ENCODE data around the gene SLC8B1. TPM values are rescaled to one million over a fixed set of nuclear protein-coding genes. Genes with fewer than 3 reads are reported as not detected.

Gene SLC8B1
- total and polyA plus RNA-seq, 9 of the 15 experiments (the other 6 are each of a cell fraction or from before 2014, with no cell fraction given) = 0.86 to 34.1 (median 18.5) TPM

DNA sequence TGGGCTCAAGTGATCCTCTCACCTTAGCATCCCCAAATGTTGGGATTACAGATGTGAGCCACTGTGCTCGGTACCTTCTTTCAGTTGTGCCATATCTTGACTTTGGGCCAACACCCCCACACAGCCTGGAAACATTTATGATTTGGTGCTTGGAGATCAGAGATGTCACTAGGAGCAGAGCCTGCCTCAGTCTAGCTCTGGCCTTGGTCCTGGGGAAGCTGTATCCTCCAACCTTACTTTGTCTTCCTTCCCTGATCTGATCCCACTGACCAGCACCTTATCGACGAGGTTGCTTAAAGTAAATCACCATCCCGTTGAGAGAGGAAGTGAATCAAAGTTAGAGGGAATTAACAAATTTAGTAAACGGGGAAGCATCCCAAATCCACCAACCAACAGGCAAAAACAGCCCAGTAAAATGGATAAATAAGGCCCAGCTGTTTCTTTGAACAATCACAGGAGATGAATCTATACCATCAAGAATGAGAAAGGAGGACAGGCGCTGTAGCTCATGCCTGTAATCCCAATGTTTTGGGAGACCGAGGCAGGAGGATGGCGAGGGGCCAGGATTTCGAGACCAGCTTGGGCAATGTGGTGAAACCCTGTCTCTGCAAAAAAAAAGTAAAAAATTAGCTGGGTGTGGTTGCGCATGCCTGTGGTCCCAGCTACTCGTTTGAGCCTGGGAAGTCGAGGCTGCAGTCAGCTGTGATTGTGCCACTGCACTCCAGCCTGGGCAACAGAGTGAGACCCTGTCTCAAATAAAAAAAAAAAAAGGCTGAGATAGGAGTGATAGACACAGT lies 26.9 kb upstream of the SLC8B1 start:
- H3K27me3 ChIP-seq (ENCODE audit: control insufficient read depth in 2 of 2, insufficient read depth in 2 of 2, low read length in 2 of 2) = no peaks in the 10 kb centered on the region
- POLR2A ChIA-PET = interaction anchor here (0.7 kb wide), 1 partner anchor 18 kb away, joined by 3 read pairs; no protein-coding TSS in a partner anchor
- WGBS (ENCODE audit: insufficient coverage, low coverage, missing lambda C conversion rate) = 75% methylated on average over 12 of the region's 12 CpGs

More for the DNA sequence above, 26.9 kb upstream of the SLC8B1 start:
- Histone ChIP-seq H3K27ac (ENCODE audit: extremely low read depth, low read depth, low read length) (no peak overlapping the region), H3K9ac (ENCODE audit: insufficient read depth in 1 of 2, low read depth in 2 of 2, low read length in 2 of 2) (peak overlapping the region in 1 of 2 experiments; percentile 53; a peak in 1 of 4 replicates), H3K36me3 (ENCODE audit: control insufficient read depth, insufficient read depth, low read length) (peaks cover 30% of the 10 kb centered on the region; the same call in 2 of the 3 replicates), H3K4me1 (replicated peaks in 1 of 2; ENCODE audit: control insufficient read depth in 2 of 2, insufficient read depth in 2 of 2, low read length in 2 of 2) (peaks cover 21 to 35% of the 10 kb centered on the region in 2 experiments), H3K79me2 (ENCODE audit: control insufficient read depth, insufficient read depth, low read length) (peaks cover 27% of the 10 kb centered on the region), H2AFZ (ENCODE audit: low read depth, low read length) (no peak overlapping the region), H3K4me2 (ENCODE audit: insufficient read depth, low read length) (no peak overlapping the region), H3K4me3 (no peak overlapping the region), H3K9me1 (ENCODE audit: control insufficient read depth, insufficient read depth, low read length) (no peaks in the 10 kb centered on the region), H3K9me3 (replicated peaks; ENCODE audit: control insufficient read depth, insufficient read depth, low read depth, low read length) (no peaks in the 10 kb centered on the region), H4K20me1 (replicated peaks; ENCODE audit: control insufficient read depth, insufficient read depth, low read length) (peaks cover 11% of the 10 kb centered on the region)
- TF ChIP-seq, protein P1, sequence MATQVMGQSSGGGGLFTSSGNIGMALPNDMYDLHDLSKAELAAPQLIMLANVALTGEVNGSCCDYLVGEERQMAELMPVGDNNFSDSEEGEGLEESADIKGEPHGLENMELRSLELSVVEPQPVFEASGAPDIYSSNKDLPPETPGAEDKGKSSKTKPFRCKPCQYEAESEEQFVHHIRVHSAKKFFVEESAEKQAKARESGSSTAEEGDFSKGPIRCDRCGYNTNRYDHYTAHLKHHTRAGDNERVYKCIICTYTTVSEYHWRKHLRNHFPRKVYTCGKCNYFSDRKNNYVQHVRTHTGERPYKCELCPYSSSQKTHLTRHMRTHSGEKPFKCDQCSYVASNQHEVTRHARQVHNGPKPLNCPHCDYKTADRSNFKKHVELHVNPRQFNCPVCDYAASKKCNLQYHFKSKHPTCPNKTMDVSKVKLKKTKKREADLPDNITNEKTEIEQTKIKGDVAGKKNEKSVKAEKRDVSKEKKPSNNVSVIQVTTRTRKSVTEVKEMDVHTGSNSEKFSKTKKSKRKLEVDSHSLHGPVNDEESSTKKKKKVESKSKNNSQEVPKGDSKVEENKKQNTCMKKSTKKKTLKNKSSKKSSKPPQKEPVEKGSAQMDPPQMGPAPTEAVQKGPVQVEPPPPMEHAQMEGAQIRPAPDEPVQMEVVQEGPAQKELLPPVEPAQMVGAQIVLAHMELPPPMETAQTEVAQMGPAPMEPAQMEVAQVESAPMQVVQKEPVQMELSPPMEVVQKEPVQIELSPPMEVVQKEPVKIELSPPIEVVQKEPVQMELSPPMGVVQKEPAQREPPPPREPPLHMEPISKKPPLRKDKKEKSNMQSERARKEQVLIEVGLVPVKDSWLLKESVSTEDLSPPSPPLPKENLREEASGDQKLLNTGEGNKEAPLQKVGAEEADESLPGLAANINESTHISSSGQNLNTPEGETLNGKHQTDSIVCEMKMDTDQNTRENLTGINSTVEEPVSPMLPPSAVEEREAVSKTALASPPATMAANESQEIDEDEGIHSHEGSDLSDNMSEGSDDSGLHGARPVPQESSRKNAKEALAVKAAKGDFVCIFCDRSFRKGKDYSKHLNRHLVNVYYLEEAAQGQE (IDR thresholded peaks at IDR 0.05; ENCODE audit: borderline replicate concordance) = peak; percentile 7; the same call in 1 of the 2 replicates
- TF ChIP-seq, protein P1 (CRISPR knock-in tag; IDR thresholded peaks at IDR 0.05; ENCODE audit: low read depth) = no peak
- TF ChIP-seq RUNX1 (IDR thresholded peaks at IDR 0.05; ENCODE audit: low read depth) (no peak), ZNF121 (CRISPR knock-in tag; conservative IDR thresholded peaks at IDR 0.05) (peak; percentile 25; the same call in 1 of the 2 replicates), FUS (optimal IDR thresholded peaks at IDR 0.05; ENCODE audit: low read depth, low read length) (no peak)
- intact Hi-C loops (cut with micrococcal nuclease) (no loop called here), in situ Hi-C loops (cut with MboI) (no loop called here)
- no TSS peak for BruUV-seq (replicated peaks)
- ATAC-seq (no peak), DNase-seq (ENCODE audit: extremely low read depth in 1 of 4, low spot score in 3 of 4) (no peak), FAIRE-seq (no peak)
- CTCF ChIA-PET (ENCODE audit: low intra/inter-chr PET ratio) = no interaction called here

Data from K562 (cell line).